Stimulated activated CD4-positive, alpha-beta T cell treated with anti-CD3 and anti-CD28 coated beads, Interleukin-2, amount 100 ng/mL, for 24 hours (primary cell): ENCODE data around the gene RDM1.
"Not testable (repeated sequence)": the region's sequence is repeated elsewhere in the genome, so short reads cannot be mapped to it uniquely, and the experiment has no call there.

ENCODE experiments used
- DNase-seq, 2 donors: peaks; one replicate each; pipeline ENCODE4 v3.0.0-alpha.2; 2020

RDM1 gene, protein sequence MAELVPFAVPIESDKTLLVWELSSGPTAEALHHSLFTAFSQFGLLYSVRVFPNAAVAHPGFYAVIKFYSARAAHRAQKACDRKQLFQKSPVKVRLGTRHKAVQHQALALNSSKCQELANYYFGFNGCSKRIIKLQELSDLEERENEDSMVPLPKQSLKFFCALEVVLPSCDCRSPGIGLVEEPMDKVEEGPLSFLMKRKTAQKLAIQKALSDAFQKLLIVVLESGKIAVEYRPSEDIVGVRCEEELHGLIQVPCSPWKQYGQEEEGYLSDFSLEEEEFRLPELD

GRCh38 chr17:35930211-35931065, at the start of gene RDM1:
Gene RDM1, minus strand, starts transcription at chr17:35930773. Its CDS starts 46 bp downstream, at chr17:35930727.
- DNase-seq = peak; percentile 84 to 93

GRCh38 chr17:35978346-35978745, 47.8 kb upstream of the RDM1 start:
- DNase-seq = no peak

- no peak for DNase-seq
Measured at GRCh38 chr17:35977509-35977908, 46.9 kb upstream of the RDM1 start.

GRCh38 chr17:35973333-35974260, 43.0 kb upstream of the RDM1 start:
- DNase-seq = no peak

DNA sequence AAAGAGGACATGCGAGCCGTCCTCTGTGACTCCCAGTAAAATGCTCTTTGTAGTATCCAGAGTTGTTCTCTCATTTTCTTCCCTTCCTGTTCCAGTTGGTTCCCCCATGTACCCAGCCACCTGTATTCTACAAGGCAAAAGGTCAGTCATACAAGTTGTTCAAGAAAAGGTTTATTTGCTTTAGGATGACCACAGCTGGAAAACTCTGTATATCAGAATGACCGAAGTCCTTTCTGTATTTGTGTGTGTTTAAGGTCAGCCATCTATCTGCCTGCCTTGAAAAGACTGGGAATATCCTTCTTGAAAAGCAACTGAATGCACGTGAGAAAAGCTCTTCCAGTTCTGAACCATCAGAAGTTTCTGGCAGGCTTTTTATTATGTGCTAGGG, 42.4 kb upstream of the RDM1 start:
- DNase-seq = no peak

DNA sequence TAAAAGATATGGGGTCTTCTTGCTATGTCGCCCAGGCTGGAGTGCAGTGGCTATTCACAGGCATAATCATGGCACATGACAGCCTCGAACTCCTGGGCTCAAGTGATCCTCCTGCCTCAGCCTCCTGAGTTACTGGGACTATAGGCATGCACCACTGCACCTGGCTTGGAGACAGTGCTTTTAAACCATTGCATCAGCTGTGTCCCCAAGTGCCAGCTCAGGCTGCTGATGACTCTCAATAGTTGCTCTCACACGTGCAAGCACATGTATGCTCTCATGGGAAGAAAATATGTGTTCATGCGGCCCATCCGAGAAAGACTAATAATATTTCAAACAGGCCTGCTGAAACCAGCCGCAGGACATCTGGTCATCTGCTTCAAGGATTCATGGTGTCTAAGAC, 42.0 kb upstream of the RDM1 start:
- no peak for DNase-seq

GRCh38 chr17:35972066-35972465, 41.5 kb upstream of the RDM1 start:
- DNase-seq = no peak

DNA sequence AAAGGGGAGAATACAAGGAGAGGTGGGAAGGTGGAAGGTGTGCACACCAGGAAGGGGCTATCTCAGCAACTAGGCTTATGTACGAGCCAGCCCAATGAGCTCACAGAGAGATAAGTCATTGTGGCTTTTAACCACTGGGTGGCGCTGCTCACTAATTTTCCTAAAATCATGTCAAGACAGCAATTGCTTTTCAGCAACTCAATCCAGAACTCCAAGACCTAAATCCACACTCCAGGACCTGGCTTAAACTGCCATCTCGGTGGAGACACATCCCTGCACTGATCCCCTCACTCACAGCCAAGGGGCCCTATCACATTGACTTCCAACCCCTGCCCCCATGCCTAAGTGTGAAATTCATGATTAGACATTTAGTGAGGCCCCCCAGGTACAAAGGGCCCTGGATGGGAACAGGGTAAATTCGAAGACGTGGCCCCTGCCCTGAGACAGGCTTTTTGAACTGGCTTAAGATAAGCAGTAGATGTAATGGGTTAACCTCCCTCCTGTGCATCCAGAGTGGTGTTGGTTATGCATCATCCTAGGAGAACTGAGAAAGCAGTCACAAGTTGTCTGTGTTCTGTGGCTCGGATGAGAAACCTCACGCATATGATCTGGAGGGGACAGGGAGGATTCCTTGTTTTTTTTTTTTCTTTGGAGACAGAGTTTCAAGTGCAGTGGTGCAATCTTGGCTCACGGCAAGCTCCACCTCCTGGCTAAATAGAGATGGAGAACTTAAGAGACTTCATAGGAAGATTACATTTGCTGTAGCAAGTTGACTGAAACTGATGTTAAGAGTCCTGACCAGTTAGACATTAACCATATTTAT, 39.2 kb upstream of the RDM1 start:
- peak; percentile 76 to 77 for DNase-seq

DNA sequence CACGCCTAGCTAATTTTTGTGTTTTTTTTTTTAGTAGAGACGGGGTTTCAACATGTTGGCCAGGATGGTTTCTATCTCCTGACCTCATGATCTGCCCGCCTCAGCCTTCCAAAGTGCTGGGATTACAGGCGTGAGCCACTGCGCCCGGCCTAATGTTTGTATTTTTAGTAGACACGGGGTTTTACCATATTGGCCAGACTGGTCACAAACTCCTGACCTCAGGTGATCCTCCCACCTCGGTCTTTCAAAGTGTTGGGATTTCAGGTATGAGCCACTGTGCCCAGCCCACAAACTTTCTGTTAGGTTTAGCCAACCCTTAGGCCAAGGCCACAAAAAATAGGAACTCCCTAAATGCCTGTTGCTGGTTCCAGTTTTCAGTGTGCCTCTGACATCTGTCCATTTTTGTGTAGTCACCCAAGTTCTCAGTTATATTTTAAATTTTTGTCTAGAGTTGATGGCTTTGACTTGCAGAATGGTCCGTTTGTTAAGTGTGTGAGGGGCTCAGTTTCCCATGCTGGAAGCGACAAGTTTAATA, 38.0 kb upstream of the RDM1 start:
- DNase-seq = no peak

- no peak for DNase-seq
Measured at GRCh38 chr17:35965272-35965671, 34.7 kb upstream of the RDM1 start.

DNA sequence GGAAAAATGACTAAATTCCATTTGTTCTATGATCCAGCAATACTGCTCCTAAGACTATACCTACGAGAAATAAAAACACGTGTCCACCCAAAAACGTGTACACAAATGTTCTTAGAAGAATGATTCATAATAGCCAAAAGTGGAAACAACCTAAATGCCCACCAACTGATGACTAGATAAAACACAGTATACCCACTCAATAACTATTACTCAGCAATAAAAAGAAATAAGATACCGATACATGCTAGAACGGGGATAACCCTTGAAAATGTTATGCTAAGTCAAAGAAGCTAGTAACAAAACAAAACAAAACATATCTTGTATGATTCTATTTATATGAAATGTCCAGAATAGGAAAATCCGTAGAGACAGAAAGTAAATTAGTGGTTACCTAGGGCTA, 33.1 kb upstream of the RDM1 start:
- no peak for DNase-seq

DNA sequence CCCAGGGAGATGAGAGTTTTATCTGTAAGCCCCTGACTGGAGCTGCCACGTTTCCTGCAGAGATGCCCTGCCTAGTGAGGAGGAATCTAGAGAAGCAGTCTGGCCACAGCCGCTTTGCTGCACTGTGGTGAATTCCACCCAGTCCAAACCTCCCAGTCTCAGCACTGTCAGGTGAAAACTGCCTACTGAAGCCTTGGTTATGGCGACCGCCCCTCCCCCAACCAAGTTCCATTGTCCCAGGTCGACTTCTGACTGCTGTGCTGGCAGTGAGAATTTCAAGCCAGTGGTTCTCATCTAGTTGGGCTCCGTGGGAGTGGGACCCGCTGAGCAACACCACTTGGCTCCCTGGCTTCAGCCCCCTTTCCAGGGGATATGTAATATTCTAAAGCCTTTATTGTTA, 23.1 kb upstream of the RDM1 start:
- no peak for DNase-seq

DNA sequence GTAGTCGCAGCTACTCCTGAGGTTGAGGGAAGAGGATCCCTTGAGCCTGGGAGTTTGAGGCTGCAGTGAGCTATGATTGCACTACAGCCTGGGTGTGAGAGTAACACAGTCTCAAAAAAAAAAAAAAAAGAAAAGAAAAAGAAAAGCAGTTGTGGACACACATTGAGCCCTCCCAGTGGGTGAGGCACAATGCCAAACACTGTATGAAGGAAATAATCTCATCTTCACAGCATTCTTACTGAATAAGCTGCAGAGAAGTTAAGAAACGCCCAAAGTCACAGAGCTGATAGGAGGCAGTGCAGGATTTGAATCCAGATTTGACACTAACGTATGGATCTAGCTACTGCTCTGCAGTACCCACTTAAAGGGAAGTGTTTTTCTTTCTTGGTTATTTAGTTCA, 18.8 kb upstream of the RDM1 start:
- no peak for DNase-seq

DNA sequence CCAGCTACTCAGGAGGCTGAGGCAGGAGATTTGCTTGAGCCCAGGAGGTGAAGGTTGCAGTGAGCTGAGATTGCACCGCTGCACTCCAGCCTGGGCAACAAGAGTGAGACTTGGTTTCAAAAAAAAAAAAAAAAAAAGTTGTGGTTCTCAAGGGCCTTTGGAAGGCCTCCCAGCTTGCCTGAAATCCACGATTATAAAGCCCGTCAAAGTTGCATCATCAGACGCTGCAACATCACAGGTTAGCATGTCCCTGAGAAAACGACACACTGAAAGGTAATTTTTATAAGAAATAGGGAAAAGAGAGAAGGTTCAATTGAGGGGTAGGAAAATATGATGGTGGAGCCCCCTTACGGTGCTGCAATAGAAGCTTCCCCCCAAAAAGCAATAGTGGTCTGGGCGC, 17.5 kb upstream of the RDM1 start:
- DNase-seq = no peak

DNA sequence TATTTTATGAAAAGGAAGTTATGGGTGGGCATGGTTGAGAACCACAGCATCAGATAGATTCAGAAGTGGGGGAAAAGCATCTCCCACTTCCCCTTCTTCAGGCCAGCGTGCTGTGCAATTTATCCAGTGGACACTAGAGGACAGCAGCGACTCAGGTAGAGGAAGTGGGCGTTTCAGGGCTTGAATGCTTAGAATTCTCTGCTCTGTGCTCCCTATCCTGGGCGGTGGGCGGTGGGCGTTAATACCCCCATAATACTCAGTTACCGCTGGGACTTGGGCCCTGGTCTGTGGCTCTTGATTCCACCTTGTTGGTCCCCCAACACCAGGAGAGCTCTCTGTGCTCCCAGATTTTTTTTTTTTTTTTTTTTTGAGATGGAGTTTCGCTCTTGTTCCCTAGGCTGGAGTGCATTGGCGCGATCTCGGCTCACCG, 16.6 kb upstream of the RDM1 start:
- peak; percentile 41 to 53 for DNase-seq

- DNase-seq = no peak
Measured at GRCh38 chr17:35944151-35944550, 13.6 kb upstream of the RDM1 start.

- no peak for DNase-seq
Measured at GRCh38 chr17:35943537-35943936, 13.0 kb upstream of the RDM1 start, which contains the start of gene LYZL6. Gene LYZL6, minus strand, starts transcription at chr17:35943713. Its CDS starts 4,357 bp downstream, at chr17:35939356.

- no peak for DNase-seq
Measured at GRCh38 chr17:35942588-35943186, 12.1 kb upstream of the RDM1 start.

DNA sequence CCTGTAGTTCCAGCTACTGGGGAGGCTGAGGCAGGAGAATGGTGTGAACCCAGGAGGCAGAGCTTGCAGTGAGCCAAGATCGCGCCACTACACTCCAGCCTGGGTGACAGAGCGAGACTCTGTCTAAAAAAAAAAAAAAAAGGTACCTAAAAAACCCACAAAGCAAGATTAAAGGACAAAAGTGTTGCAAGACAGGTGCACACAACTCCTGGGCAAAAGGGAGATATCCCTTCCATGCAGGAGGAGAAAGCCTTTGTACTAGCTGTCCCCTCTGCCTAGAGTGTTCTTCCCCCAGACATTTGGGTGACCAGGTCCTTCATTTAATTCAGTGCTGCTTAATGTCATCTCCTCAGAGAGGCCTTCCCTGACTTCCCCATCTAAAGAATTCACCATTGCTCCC, 7.9 kb upstream of the RDM1 start:
- not testable (repeated sequence) for DNase-seq

DNA sequence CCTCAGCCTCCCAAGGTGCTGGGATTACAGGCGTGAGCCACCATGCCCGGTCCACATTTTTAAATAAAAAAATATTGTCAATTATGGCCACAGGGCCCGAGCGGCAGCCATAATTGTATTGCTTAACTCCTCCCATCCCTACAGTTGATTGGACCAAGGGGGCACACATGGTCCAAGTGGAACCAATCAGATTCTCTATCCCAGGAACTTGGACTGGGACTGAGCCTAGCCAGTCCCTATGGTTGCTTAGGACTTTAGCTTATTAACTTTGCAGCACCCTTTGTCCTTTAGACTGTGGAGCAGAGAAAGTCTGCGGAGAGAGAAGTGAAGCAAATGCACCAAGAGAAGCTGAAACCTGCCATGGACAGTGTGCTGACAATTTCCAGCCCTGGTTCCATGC, 5.5 kb upstream of the RDM1 start:
- no peak for DNase-seq

- no peak for DNase-seq
Measured at GRCh38 chr17:35934760-35935159, 4.2 kb upstream of the RDM1 start.
